IMR-90 (cell line): ENCODE results near the gene PAQR5. TPM values are rescaled to one million over a fixed set of nuclear protein-coding genes. Genes with fewer than 3 reads are reported as not detected.

Experiments used
- ATAC-seq: fragments of 200-7000 bp; cut with Tn5 transposase; 2 replicates; pipeline ENCODE4 v1.9.1; 2020; ENCODE audit warnings: low read depth, mild to moderate bottlenecking, moderate library complexity
- BruUV-seq: library from RNA; stranded (reverse); fragments of 400-500 nt; replicated peaks from 2 replicates; lab custom pipeline; 2021; lab: Mats Ljungman, UMichigan
- CTCF ChIA-PET: fragments of 300-600 bp; formaldehyde crosslinking; extraction: SDS; loops from one replicate; lab custom pipeline; 2021; ENCODE audit warnings: antibody characterized with exemption; lab: Yijun Ruan, JAX
- POLR2A ChIA-PET: fragments of 300-600 bp; sonication (Branson Sonifier 250); formaldehyde crosslinking; loops from one replicate; lab custom pipeline; 2022; ENCODE audit warnings: antibody characterized with exemption; ENCODE audit not compliant: unreplicated experiment; lab: Charles Lee
- DNase-seq: peaks from one replicate; pipeline ENCODE4 v3.0.0; 2013
- H2AFZ ChIP-seq: replicated peaks from 2 replicates; pipeline ENCODE3; 2013; ENCODE audit warnings: low read length, mild to moderate bottlenecking; ENCODE audit not compliant: poor library complexity
- H2AK5ac ChIP-seq: 2 replicates; pipeline ENCODE4 v1.6.1; 2013; ENCODE audit warnings: low read depth, low read length, inconsistent platforms
- H2AK9ac ChIP-seq: replicated peaks from 2 replicates; pipeline ENCODE3; 2013; ENCODE audit warnings: mild to moderate bottlenecking, low read depth, low read length, moderate library complexity; ENCODE audit not compliant: poor library complexity
- H2BK120ac ChIP-seq: 2 replicates; pipeline ENCODE4 v1.6.1; 2013; ENCODE audit warnings: low read depth, low read length, inconsistent platforms
- H2BK15ac ChIP-seq: 3 replicates; pipeline ENCODE4 v1.6.1; 2013; ENCODE audit warnings: low read depth, low read length, inconsistent platforms
- H2BK20ac ChIP-seq: 2 replicates; pipeline ENCODE4 v1.6.1; 2013; ENCODE audit warnings: low read depth, mild to moderate bottlenecking, inconsistent platforms, low read length, moderate library complexity
- H2BK5ac ChIP-seq: 2 replicates; pipeline ENCODE4 v1.6.1; 2013; ENCODE audit warnings: mild to moderate bottlenecking, low read depth, low read length, inconsistent platforms; ENCODE audit not compliant: poor library complexity, severe bottlenecking
- H3K14ac ChIP-seq: replicated peaks from 2 replicates; pipeline ENCODE4 v1.6.1; 2013; ENCODE audit warnings: low read depth, low read length, inconsistent platforms
- H3K18ac ChIP-seq: 2 replicates; pipeline ENCODE4 v1.6.1; 2013; ENCODE audit warnings: low read depth, low read length, control low read depth
- H3K23ac ChIP-seq: 2 replicates; pipeline ENCODE4 v1.6.1; 2013; ENCODE audit warnings: low read depth, low read length, inconsistent platforms
- H3K27ac ChIP-seq: 2 replicates; pipeline ENCODE4 v1.5.1; 2013; ENCODE audit warnings: mild to moderate bottlenecking, control low read depth, low read length; ENCODE audit not compliant: insufficient read depth
- H3K27me3 ChIP-seq: 2 replicates; pipeline ENCODE4 v1.6.1; 2013; ENCODE audit warnings: low read length; ENCODE audit not compliant: control insufficient read depth, insufficient read depth
- H3K36me3 ChIP-seq: 2 replicates; pipeline ENCODE4 v1.6.1; 2013; ENCODE audit warnings: low read length, mixed read lengths; ENCODE audit not compliant: control insufficient read depth, insufficient read depth
- H3K4ac ChIP-seq: 2 replicates; pipeline ENCODE4 v1.6.1; 2013; ENCODE audit warnings: low read depth, low read length, inconsistent platforms
- H3K4me1 ChIP-seq: 2 replicates; pipeline ENCODE4 v1.6.1; 2013; ENCODE audit warnings: low read length, mixed read lengths; ENCODE audit not compliant: control insufficient read depth, insufficient read depth
- H3K4me2 ChIP-seq: 2 replicates; pipeline ENCODE4 v1.6.1; 2013; ENCODE audit warnings: low read depth, mild to moderate bottlenecking, control low read depth, low read length, moderate library complexity
- H3K4me3 ChIP-seq: 2 replicates; pipeline ENCODE4 v1.5.1; 2013; ENCODE audit warnings: low read depth, mild to moderate bottlenecking, control low read depth, low read length, moderate library complexity; ENCODE audit not compliant: insufficient read depth
- H3K56ac ChIP-seq: 2 replicates; pipeline ENCODE4 v1.6.1; 2013; ENCODE audit warnings: low read length, inconsistent platforms; ENCODE audit not compliant: insufficient read depth; ENCODE audit errors: extremely low read depth
- H3K79me1 ChIP-seq, 2 experiments: 2 replicates each; pipeline ENCODE4 v1.6.1; 2013; ENCODE audit warnings: low read length in 2 of 2, inconsistent platforms in 1 of 2, low read depth in 1 of 2
- H3K9ac ChIP-seq: 2 replicates; pipeline ENCODE4 v1.6.1; 2013; ENCODE audit warnings: low read depth, low read length, control low read depth
- H3K9me1 ChIP-seq: 2 replicates; pipeline ENCODE4 v1.6.1; 2013; ENCODE audit warnings: low read length, inconsistent platforms; ENCODE audit not compliant: insufficient read depth
- H3K9me3 ChIP-seq: 2 replicates; pipeline ENCODE4 v1.6.1; 2013; ENCODE audit warnings: low read length; ENCODE audit not compliant: control insufficient read depth, insufficient read depth
- H4K20me1 ChIP-seq: 2 replicates; pipeline ENCODE4 v1.6.1; 2013; ENCODE audit warnings: low read length, inconsistent platforms; ENCODE audit not compliant: insufficient read depth
- H4K5ac ChIP-seq: 2 replicates; pipeline ENCODE4 v1.6.1; 2013; ENCODE audit warnings: mild to moderate bottlenecking, low read depth, low read length, control low read depth
- H4K8ac ChIP-seq, 2 experiments: 2 replicates each; pipeline ENCODE4 v1.6.1; 2013; ENCODE audit warnings: low read depth in 2 of 2, low read length in 2 of 2, control low read depth in 1 of 2, inconsistent platforms in 1 of 2
- H4K91ac ChIP-seq: 2 replicates; pipeline ENCODE4 v1.6.1; 2013; ENCODE audit warnings: low read depth, low read length, inconsistent platforms; ENCODE audit not compliant: insufficient read depth
- BHLHE40 ChIP-seq: fragments of 150-350 bp; IDR thresholded peaks from 2 replicates; pipeline ENCODE4 v1.6.1; 2016; ENCODE audit warnings: mild to moderate bottlenecking, low read depth, low read length
- CEBPB ChIP-seq: IDR thresholded peaks from 2 replicates; pipeline ENCODE4 v1.6.1; 2012; ENCODE audit warnings: low read depth, low read length, improper control_type of control experiment
- CHD1 ChIP-seq: IDR thresholded peaks from 2 replicates; pipeline ENCODE4 v1.6.1; 2012; ENCODE audit warnings: low read depth, low read length, improper control_type of control experiment
- FOS ChIP-seq: fragments of 150-350 bp; IDR thresholded peaks from 2 replicates; pipeline ENCODE4 v1.6.1; 2016; ENCODE audit warnings: low read depth, low read length
- MAFK ChIP-seq: IDR thresholded peaks from 2 replicates; pipeline ENCODE4 v1.6.1; 2012; ENCODE audit warnings: low read depth, low read length, improper control_type of control experiment
- MAZ ChIP-seq: IDR thresholded peaks from 2 replicates; pipeline ENCODE4 v1.6.1; 2012; ENCODE audit warnings: low read depth, mild to moderate bottlenecking, low read length, improper control_type of control experiment, moderate library complexity, borderline replicate concordance
- MXI1 ChIP-seq: IDR thresholded peaks from 2 replicates; pipeline ENCODE4 v1.6.1; 2012; ENCODE audit warnings: low read depth, mild to moderate bottlenecking, low read length, moderate library complexity, borderline replicate concordance
- NFE2L2 ChIP-seq: fragments of 150-350 bp; IDR thresholded peaks from 2 replicates; pipeline ENCODE4 v1.6.1; 2016; ENCODE audit warnings: low read depth, mild to moderate bottlenecking, low read length
- POLR2A ChIP-seq: IDR thresholded peaks from 2 replicates; pipeline ENCODE4 v1.6.1; 2012; ENCODE audit warnings: mild to moderate bottlenecking, low read depth, low read length
- RAD21 ChIP-seq: IDR thresholded peaks from 2 replicates; pipeline ENCODE4 v1.6.1; 2012; ENCODE audit warnings: low read length, improper control_type of control experiment
- RCOR1 ChIP-seq: IDR thresholded peaks from 2 replicates; pipeline ENCODE4 v1.6.1; 2012; ENCODE audit warnings: mild to moderate bottlenecking, low read length, improper control_type of control experiment; ENCODE audit not compliant: insufficient replicate concordance
- RFX5 ChIP-seq: IDR thresholded peaks from 2 replicates; pipeline ENCODE4 v1.8.0; 2012; ENCODE audit warnings: low read depth, mild to moderate bottlenecking, low read length, moderate library complexity
- SMC3 ChIP-seq: fragments of 150-350 bp; IDR thresholded peaks from 2 replicates; pipeline ENCODE4 v1.6.1; 2016; ENCODE audit warnings: low read depth, mild to moderate bottlenecking, antibody characterized with exemption, low read length, moderate library complexity
- WGBS, 2 experiments: methylation state at CpG; one replicate each; pipeline versions ENCODE4 v1.1.5 to v1.1.7; 2013; ENCODE audit warnings: missing lambda C conversion rate in 2 of 2; ENCODE audit not compliant: insufficient read length in 1 of 2; ENCODE audit errors: extremely low coverage in 2 of 2; 5-methylcytosine and 5-hydroxymethylcytosine counted together
- dilution Hi-C: fragments of 300-500 bp; cut with HindIII; formaldehyde crosslinking; loops from one replicate; pipeline ENCODE4 v1.14.3; 2018; ENCODE audit warnings: low sequenced_read_pairs; ENCODE audit not compliant: unreplicated experiment
- in situ Hi-C: fragments of 300-500 bp; cut with MboI; formaldehyde crosslinking; loops from 3 replicates; pipeline ENCODE4 v1.14.3; 2019; ENCODE audit warnings: low sequenced_read_pairs, inconsistent platforms, mixed read lengths
- intact Hi-C: fragments of 100-400 bp; cut with micrococcal nuclease; formaldehyde crosslinking; loops from 2 replicates; pipeline ENCODE4 v1.10.0; 2022
- polyA plus RNA-seq, 3 experiments: library from polyadenylated mRNA; depleted of rRNA; stranded (reverse); fragments of >200 nt; gene quantifications; 2 replicates each; pipeline ENCODE4 v1.2.3, GENCODE V29; 2012; ENCODE audit warnings: low replicate concordance in 1 of 3
- total RNA-seq: library from RNA; depleted of rRNA; stranded (reverse); fragments of >200 nt; gene quantifications from 2 replicates; pipeline ENCODE4 v1.2.3, GENCODE V29; 2012
- TF ChIP-seq, protein P1 (sequence below): fragments of 150-350 bp; IDR thresholded peaks from 2 replicates; pipeline ENCODE4 v1.6.1; 2016; ENCODE audit warnings: low read depth, mild to moderate bottlenecking, low read length, moderate library complexity, borderline replicate concordance
- TF ChIP-seq, protein P2 (sequence below): conservative IDR thresholded peaks from 2 replicates; pipeline ENCODE4 v1.5.1; 2012; ENCODE audit warnings: mild to moderate bottlenecking, low read depth, low read length, improper control_type of control experiment

PAQR5 gene
- total and polyA plus RNA-seq, 2 of the 4 experiments (the other 2 are of a cell fraction) = 2.3 to 2.7 TPM

DNA sequence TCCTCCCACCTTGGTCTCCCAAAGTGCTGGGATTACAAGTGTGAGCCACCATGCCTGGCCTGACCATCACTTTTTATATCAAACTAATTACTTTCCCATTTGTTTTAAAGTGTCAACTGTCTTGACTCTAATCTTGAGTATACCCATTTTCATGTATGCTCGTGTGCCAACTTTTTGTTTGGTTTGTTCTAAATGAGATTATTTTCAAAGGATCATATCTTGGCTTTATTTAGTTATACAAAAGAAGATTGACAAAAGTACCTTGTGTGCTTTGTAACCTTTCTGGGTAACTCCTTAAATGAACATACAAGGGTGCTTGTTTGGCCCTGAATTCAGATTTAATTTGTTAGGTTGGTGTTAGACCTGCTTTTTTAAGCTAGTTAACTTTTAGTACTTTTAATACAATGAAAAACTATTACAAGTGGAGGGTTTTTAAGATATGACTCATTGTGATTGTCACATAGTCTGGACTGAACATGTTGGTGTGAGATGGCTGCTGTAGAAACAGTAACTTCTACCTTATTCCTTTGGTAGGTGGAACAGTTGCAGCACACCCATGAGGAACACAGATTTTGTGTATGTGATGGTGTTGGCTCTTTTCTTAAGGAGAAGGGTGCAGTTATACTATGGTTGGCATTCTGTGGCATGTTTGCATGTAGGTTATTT lies 126.2 kb downstream of the PAQR5 start (continued):
- TF ChIP-seq MXI1 = no peak
- TF ChIP-seq BHLHE40 = no peak

DNA sequence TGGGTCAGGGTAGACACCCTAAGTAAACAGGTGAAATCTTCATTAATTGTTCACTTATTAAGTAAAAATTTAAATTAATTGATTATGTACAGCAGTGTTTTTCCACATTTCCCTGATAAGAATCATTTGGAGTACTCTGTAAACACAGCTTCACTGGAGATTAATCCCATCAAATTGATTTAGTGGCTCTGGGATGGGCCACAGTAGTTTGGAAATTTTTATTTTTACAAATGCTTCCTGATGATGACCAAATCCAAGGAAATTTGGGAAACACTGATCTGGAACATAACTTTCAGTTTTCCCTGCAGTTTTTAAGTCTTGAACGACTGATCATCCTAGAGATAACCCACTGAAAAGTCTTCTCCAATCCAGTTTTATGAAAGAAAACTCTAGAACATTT lies 135.1 kb downstream of the PAQR5 start:
- dilution Hi-C loops = no loop called here
- no peak overlapping the region for H3K4me2 ChIP-seq
- no TSS peak for BruUV-seq
- H3K4me1 ChIP-seq = no peaks in the 10 kb centered on the region
- no peak for ATAC-seq
- H3K14ac ChIP-seq = no peak overlapping the region
- intact Hi-C loops = loop anchor here (1.0 kb wide), 1 partner anchor 36 kb away; no protein-coding TSS in a partner anchor
- POLR2A ChIA-PET = no interaction called here
- H2BK120ac ChIP-seq = no peak overlapping the region
- H2BK15ac ChIP-seq = no peak overlapping the region
- no peak overlapping the region for H3K27ac ChIP-seq
- peaks cover 30 to 64% of the 10 kb centered on the region in 2 experiments for H3K79me1 ChIP-seq
- H4K20me1 ChIP-seq = no peaks in the 10 kb centered on the region
- H3K9me1 ChIP-seq = peaks cover 8% of the 10 kb centered on the region
- H3K56ac ChIP-seq = no peak overlapping the region
- H2BK5ac ChIP-seq = no peak overlapping the region
- H3K23ac ChIP-seq = no peak overlapping the region
- H3K4me3 ChIP-seq = no peak overlapping the region
- DNase-seq = no peak
- H2AK9ac ChIP-seq = no peak overlapping the region
- no peak overlapping the region for H3K4ac ChIP-seq
- H2AFZ ChIP-seq = no peak overlapping the region
- CTCF ChIA-PET = no interaction called here
- in situ Hi-C loops = no loop called here
- H3K36me3 ChIP-seq = peaks cover 9% of the 10 kb centered on the region
- H3K9ac ChIP-seq = no peak overlapping the region
- no peaks in the 10 kb centered on the region for H3K9me3 ChIP-seq
- no CpG with 5 or more reads among the region's 1 CpG for WGBS, 2 experiments
- no peak overlapping the region for H2AK5ac ChIP-seq
- no peak overlapping the region for H4K8ac ChIP-seq
- H4K91ac ChIP-seq = no peak overlapping the region
- no peak overlapping the region for H3K18ac ChIP-seq
- no peak overlapping the region for H2BK20ac ChIP-seq
- H4K5ac ChIP-seq = no peak overlapping the region
- H3K27me3 ChIP-seq = no peaks in the 10 kb centered on the region
- TF ChIP-seq POLR2A (no peak), MAZ (no peak), CEBPB (no peak), SMC3 (no peak), FOS (no peak), NFE2L2 (no peak), CHD1 (no peak), MAFK (no peak), MXI1 (no peak), RAD21 (no peak), RCOR1 (no peak), RFX5 (no peak), BHLHE40 (no peak)
- TF ChIP-seq, protein P1, sequence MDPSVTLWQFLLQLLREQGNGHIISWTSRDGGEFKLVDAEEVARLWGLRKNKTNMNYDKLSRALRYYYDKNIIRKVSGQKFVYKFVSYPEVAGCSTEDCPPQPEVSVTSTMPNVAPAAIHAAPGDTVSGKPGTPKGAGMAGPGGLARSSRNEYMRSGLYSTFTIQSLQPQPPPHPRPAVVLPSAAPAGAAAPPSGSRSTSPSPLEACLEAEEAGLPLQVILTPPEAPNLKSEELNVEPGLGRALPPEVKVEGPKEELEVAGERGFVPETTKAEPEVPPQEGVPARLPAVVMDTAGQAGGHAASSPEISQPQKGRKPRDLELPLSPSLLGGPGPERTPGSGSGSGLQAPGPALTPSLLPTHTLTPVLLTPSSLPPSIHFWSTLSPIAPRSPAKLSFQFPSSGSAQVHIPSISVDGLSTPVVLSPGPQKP = no peak
- TF ChIP-seq, protein P2, sequence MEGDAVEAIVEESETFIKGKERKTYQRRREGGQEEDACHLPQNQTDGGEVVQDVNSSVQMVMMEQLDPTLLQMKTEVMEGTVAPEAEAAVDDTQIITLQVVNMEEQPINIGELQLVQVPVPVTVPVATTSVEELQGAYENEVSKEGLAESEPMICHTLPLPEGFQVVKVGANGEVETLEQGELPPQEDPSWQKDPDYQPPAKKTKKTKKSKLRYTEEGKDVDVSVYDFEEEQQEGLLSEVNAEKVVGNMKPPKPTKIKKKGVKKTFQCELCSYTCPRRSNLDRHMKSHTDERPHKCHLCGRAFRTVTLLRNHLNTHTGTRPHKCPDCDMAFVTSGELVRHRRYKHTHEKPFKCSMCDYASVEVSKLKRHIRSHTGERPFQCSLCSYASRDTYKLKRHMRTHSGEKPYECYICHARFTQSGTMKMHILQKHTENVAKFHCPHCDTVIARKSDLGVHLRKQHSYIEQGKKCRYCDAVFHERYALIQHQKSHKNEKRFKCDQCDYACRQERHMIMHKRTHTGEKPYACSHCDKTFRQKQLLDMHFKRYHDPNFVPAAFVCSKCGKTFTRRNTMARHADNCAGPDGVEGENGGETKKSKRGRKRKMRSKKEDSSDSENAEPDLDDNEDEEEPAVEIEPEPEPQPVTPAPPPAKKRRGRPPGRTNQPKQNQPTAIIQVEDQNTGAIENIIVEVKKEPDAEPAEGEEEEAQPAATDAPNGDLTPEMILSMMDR = no peak
